Esophagus squamous epithelium (tissue), 5 donors: ENCODE data around the gene KIRREL1. TPM values are rescaled to one million over a fixed set of nuclear protein-coding genes. Genes with fewer than 3 reads are reported as not detected.

ENCODE experiments used
- DNase-seq: peaks from one replicate; lab custom pipeline; 2025; lab: John Stamatoyannopoulos, UW
- H3K27ac ChIP-seq, 4 donors: fragments of 200-600 bp; sonication (generic); one replicate each; pipeline ENCODE4 v1.5.1; 2016 to 2019; ENCODE audit warnings: mild to moderate bottlenecking in 1 of 4
- H3K27me3 ChIP-seq, 4 donors: fragments of 200-600 bp; sonication (generic); 1 replicate in 3 of 4; 2 replicates in 1 of 4; pipeline versions ENCODE4 v1.5.1 to v1.6.0; 2017 to 2021; ENCODE audit warnings: antibody characterized with exemption in 1 of 4
- H3K36me3 ChIP-seq, 3 donors: fragments of 200-600 bp; sonication (generic); one replicate each; pipeline ENCODE4 v1.5.1; 2016 to 2019
- H3K4me1 ChIP-seq, 3 donors: fragments of 200-600 bp; sonication (generic); one replicate each; pipeline ENCODE4 v1.5.1; 2017 to 2019
- H3K4me3 ChIP-seq, 4 donors: fragments of 200-600 bp; sonication (generic); 1 replicate in 3 of 4; 2 replicates in 1 of 4; pipeline ENCODE4 v1.5.1; 2016 to 2019; ENCODE audit warnings: mild to moderate bottlenecking in 2 of 4, moderate library complexity in 1 of 4
- H3K9me3 ChIP-seq, 3 donors: fragments of 200-600 bp; sonication (generic); one replicate each; pipeline ENCODE4 v1.5.1; 2016 to 2019
- CTCF ChIP-seq, 6 experiments: fragments of 450-650 bp in 4 of 6; fragments of 200-600 bp in 2 of 6; sonication (generic) in 2 of 6; IDR thresholded peaks; one replicate each; pipeline ENCODE4 v1.5.1; 2016 to 2019; ENCODE audit warnings: antibody characterized with exemption in 6 of 6, mild to moderate bottlenecking in 4 of 6, moderate library complexity in 4 of 6
- POLR2A ChIP-seq, 4 donors: fragments of 450-650 bp; IDR thresholded peaks; one replicate each; pipeline ENCODE4 v1.6.1; 2017; ENCODE audit warnings: antibody characterized with exemption in 4 of 4, mild to moderate bottlenecking in 4 of 4, moderate library complexity in 3 of 4
- WGBS, 2 donors: methylation state at CpG; one replicate each; pipeline ENCODE4 v1.1.5; 2018; 5-methylcytosine and 5-hydroxymethylcytosine counted together
- intact Hi-C: fragments of 100-400 bp; cut with DNase I; formaldehyde crosslinking; loops from one replicate; pipeline ENCODE4 v1.15.0; 2022
- total RNA-seq, 4 donors: library from RNA; depleted of rRNA; stranded (reverse); fragments of >200 nt; gene quantifications; one replicate each; pipeline ENCODE4 v1.1.0, GENCODE V29; 2016
- donor health status: DM: yes; HTN: yes; CAD: no.

Gene KIRREL1
- total RNA-seq, 4 donors from 2014 or later, result 3.6 to 18.9 (median 15.2) TPM

- H3K9me3 ChIP-seq, result no peaks in the 10 kb centered on the region
- H3K4me3 ChIP-seq, result no peak overlapping the region
- peaks cover 0 to 1% (median 0%) of the 10 kb centered on the region in 3 donors for H3K4me1 ChIP-seq
- peaks cover 0 to 43% (median 2%) of the 10 kb centered on the region in 4 donors for H3K27me3 ChIP-seq
- H3K27ac ChIP-seq, result no peak overlapping the region
- 51 to 68% methylated on average over 3 of the region's 3 CpGs for WGBS, 2 donors
- no peaks in the 10 kb centered on the region for H3K36me3 ChIP-seq
- TF ChIP-seq POLR2A (IDR thresholded peaks at IDR 0.05) (no peak), CTCF (IDR thresholded peaks at IDR 0.05) (no peak)
- no peak for DNase-seq
- intact Hi-C loops, result no loop called here
Observed at GRCh38 chr1:157958263-157958662, 35.2 kb upstream of the KIRREL1 start.

GRCh38 chr1:157959750-157960149 is 33.7 kb upstream of the KIRREL1 start:
- WGBS, 2 donors, result 73 to 84% methylated on average over 4 to 5 of the region's 5 CpGs
- peaks cover 0 to 51% (median 2%) of the 10 kb centered on the region in 4 donors for H3K27me3 ChIP-seq
- H3K4me1 ChIP-seq, result peaks cover 0 to 6% (median 0%) of the 10 kb centered on the region in 3 donors
- DNase-seq, result no peak
- no peak overlapping the region for H3K27ac ChIP-seq
- TF ChIP-seq POLR2A (IDR thresholded peaks at IDR 0.05) (no peak), CTCF (IDR thresholded peaks at IDR 0.05) (no peak)
- no peaks in the 10 kb centered on the region for H3K9me3 ChIP-seq
- no peaks in the 10 kb centered on the region for H3K36me3 ChIP-seq
- intact Hi-C loops, result no loop called here
- H3K4me3 ChIP-seq, result no peak overlapping the region

- Histone ChIP-seq H3K27me3 (peaks cover 0 to 50% (median 2%) of the 10 kb centered on the region in 4 donors), H3K27ac (no peak overlapping the region), H3K36me3 (no peaks in the 10 kb centered on the region), H3K9me3 (no peaks in the 10 kb centered on the region), H3K4me3 (no peak overlapping the region), H3K4me1 (peaks cover 0 to 6% (median 0%) of the 10 kb centered on the region in 3 donors)
- no peak for DNase-seq
- TF ChIP-seq CTCF (IDR thresholded peaks at IDR 0.05) (no peak), POLR2A (IDR thresholded peaks at IDR 0.05) (no peak)
- 66 to 69% methylated on average over 2 of the region's 2 CpGs for WGBS, 2 donors
- intact Hi-C loops, result no loop called here
Observed at GRCh38 chr1:157960773-157961172, 32.7 kb upstream of the KIRREL1 start.

- H3K27ac ChIP-seq, result no peak overlapping the region
- intact Hi-C loops, result no loop called here
- no peak for DNase-seq
- H3K4me3 ChIP-seq, result no peak overlapping the region
- WGBS, 2 donors, result 35 to 41% methylated on average over 7 to 11 of the region's 11 CpGs
- H3K27me3 ChIP-seq, result peaks cover 0 to 42% (median 2%) of the 10 kb centered on the region in 4 donors
- H3K36me3 ChIP-seq, result no peaks in the 10 kb centered on the region
- H3K9me3 ChIP-seq, result no peaks in the 10 kb centered on the region
- H3K4me1 ChIP-seq, result peaks cover 0 to 6% (median 0%) of the 10 kb centered on the region in 3 donors
- TF ChIP-seq POLR2A (IDR thresholded peaks at IDR 0.05), result no peak
- no peak for TF ChIP-seq CTCF (IDR thresholded peaks at IDR 0.05)
Observed at GRCh38 chr1:157961805-157962762, 31.4 kb upstream of the KIRREL1 start.

- Histone ChIP-seq H3K4me1 (peaks cover 0 to 10% (median 6%) of the 10 kb centered on the region in 3 donors), H3K9me3 (no peaks in the 10 kb centered on the region), H3K27ac (no peak overlapping the region), H3K4me3 (no peak overlapping the region), H3K27me3 (peaks cover 0 to 27% (median 0%) of the 10 kb centered on the region in 4 donors), H3K36me3 (no peaks in the 10 kb centered on the region)
- no peak for TF ChIP-seq POLR2A (IDR thresholded peaks at IDR 0.05)
- TF ChIP-seq CTCF (IDR thresholded peaks at IDR 0.05), result peak; percentile 74 to 97 (median 91)
- intact Hi-C loops, result no loop called here
- DNase-seq, result no peak
- WGBS, 2 donors, result 4 to 12% methylated on average over 4 to 5 of the region's 5 CpGs
Observed at GRCh38 chr1:157963713-157964112, 29.7 kb upstream of the KIRREL1 start.
